GM10248 (cell line): ENCODE data around the gene PTRH1.
A peak's percentile ranks its signal among the peaks of the same experiment; 100 is the strongest.

Experiments
- CTCF ChIA-PET: fragments of 300-600 bp; sonication (Branson Sonifier 250); formaldehyde crosslinking; extraction: SDS; loops from one replicate; lab custom pipeline; 2021; ENCODE audit warnings: antibody characterized with exemption; lab: Yijun Ruan, JAX
- POLR2A ChIA-PET: fragments of 350-650 bp; sonication (Branson Sonifier 250); formaldehyde crosslinking; extraction: SDS; loops from one replicate; lab custom pipeline; 2020; ENCODE audit warnings: antibody characterized with exemption; lab: Yijun Ruan, JAX
- DNase-seq: peaks from one replicate; pipeline ENCODE4 v3.0.0; 2012; ENCODE audit errors: extremely low spot score
- TF ChIP-seq, protein P1 (sequence below): IDR thresholded peaks from 2 replicates; pipeline ENCODE4 v1.5.1; 2012; ENCODE audit warnings: mild to moderate bottlenecking, low read depth; ENCODE audit errors: extremely low read depth, missing control alignments, control extremely low read depth

The PTRH1 gene

DNA sequence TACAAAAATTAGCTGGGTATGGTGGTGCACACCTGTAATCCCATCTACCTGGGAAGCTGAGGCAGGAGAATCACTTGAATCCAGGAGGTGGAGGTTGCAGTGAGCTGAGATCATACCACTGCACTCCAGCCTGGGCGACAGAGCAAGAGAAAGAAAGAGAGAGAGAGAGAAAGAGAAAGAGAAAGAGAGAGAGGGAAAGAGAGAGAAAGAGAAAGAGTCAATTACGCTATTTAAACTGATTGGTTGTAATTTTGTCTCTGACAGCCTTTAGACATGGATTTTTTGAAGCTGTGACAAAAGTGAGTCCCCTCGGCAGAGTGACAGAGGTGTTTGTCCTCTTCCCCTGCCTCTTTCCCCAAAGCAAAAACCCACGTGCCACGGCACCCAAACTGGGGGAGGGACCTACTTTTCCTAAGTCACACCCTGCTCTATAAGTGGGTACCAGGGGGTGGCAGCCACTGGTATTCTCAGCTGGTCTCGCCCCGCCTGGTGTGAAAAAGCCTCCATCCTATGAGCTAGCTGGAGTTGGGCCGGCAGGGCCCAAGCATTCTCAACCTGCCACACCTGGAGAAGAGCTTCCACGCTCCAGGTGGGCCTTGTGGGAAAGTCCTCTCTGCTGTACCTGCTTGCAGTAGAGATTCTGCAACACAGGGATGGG lies 12.0 kb downstream of the PTRH1 start:
- TF ChIP-seq, protein P1, sequence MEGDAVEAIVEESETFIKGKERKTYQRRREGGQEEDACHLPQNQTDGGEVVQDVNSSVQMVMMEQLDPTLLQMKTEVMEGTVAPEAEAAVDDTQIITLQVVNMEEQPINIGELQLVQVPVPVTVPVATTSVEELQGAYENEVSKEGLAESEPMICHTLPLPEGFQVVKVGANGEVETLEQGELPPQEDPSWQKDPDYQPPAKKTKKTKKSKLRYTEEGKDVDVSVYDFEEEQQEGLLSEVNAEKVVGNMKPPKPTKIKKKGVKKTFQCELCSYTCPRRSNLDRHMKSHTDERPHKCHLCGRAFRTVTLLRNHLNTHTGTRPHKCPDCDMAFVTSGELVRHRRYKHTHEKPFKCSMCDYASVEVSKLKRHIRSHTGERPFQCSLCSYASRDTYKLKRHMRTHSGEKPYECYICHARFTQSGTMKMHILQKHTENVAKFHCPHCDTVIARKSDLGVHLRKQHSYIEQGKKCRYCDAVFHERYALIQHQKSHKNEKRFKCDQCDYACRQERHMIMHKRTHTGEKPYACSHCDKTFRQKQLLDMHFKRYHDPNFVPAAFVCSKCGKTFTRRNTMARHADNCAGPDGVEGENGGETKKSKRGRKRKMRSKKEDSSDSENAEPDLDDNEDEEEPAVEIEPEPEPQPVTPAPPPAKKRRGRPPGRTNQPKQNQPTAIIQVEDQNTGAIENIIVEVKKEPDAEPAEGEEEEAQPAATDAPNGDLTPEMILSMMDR = no peak
- DNase-seq = no peak
- ChIA-PET CTCF (interaction anchor here (1.1 to 6.1 kb wide), 5 partner anchors 10 to 31 kb away, joined by 3 to 28 read pairs (median 3); partner anchors contain the start of gene TOR2A), POLR2A (no interaction called here)

DNA sequence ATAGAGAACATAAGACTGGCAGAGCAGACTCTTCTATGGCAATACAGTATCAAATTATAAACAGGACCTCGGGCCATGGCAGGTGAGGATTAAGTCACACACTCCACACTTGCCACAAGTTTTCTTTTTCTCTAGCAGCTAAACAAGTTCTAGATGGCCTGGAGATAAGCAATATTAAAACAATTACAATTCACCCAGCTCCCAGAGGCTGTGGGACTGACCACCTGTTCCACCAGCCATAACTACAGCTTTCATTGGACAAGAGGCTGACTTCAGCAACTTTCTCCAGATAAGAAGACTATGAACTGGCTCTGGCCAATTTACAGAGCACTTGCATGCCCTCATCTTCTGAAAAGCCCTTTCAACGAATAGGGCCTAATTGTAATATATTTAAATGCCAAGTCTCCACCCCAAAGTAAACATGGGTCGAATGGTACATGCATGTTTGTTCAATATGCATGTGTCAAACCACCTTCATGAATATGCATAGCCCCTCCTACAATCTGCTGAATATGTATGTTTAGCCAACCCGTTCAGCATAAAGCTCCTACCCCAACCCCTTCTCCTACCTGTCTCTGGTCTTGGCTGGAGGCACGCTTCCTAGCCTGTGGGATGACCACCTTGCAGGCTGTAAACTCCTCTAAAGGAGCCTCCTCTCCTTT lies 14.7 kb downstream of the PTRH1 start:
- CTCF ChIA-PET = interaction anchor here (1.1 kb wide), 1 partner anchor 11 kb away, joined by 6 read pairs; no protein-coding TSS in a partner anchor
- no peak for DNase-seq
- POLR2A ChIA-PET = no interaction called here
- TF ChIP-seq, protein P1 = no peak

DNA sequence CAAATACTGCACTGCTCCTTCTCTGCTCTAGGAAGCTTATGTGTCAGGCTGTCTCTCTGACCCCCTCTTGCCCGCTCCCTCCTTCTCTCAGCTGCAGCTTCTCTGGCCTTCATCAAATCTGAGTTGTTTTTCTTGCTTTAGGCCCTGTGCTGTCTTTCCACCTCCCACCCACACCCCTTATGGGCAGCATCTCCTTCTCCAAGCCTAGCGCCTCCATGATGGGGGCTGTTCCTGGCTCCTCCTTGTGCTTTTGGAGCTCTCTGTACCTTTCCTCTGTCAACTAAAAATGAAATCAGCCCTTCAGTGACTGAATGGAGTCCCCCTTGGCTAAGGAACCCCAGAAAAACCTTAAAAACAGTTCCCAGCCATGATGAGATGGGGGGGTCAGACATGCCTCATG lies 15.3 kb downstream of the PTRH1 start:
- ChIA-PET POLR2A (no interaction called here), CTCF (interaction anchor here (1.1 kb wide), 1 partner anchor 11 kb away, joined by 6 read pairs; no protein-coding TSS in a partner anchor)
- DNase-seq = no peak

DNA sequence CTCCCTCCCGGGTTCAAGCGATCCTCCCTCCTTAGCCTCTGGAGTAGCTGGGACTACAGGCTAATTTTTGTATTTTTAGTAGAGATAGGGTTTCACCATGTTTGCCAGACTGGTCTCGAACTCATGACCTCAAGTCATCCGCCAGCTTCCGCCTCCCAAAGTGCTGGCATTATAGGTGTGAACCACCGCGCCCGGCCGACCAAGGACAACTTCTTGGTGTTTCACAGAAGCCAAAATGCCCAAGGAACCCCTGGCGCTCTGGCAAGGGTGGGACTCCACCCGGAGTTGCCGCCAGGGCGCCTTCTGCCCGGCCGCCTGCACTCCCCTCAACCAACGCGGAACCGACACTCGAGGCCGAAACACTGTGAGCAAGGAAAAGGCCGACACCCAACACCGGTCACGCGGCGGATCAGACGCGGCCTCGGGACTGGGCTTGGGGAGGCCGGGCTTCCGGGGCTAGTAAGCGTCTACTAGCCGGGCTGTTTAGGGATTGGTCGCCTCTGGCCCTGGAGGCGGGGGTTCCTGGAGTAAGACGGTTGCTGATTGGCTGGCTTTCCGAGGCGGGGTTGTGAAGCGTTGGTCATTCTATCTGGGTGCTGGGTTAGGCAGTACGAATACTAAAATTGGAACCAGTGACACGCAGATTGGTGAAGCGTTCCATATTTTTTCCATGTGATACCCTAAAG lies 16.3 kb downstream of the PTRH1 start:
- POLR2A ChIA-PET = no interaction called here
- TF ChIP-seq, protein P1 = no peak
- peak; percentile 96 for DNase-seq
- CTCF ChIA-PET = no interaction called here

More for the DNA sequence above, 15.3 kb downstream of the PTRH1 start:
- TF ChIP-seq, protein P1 = no peak

DNA sequence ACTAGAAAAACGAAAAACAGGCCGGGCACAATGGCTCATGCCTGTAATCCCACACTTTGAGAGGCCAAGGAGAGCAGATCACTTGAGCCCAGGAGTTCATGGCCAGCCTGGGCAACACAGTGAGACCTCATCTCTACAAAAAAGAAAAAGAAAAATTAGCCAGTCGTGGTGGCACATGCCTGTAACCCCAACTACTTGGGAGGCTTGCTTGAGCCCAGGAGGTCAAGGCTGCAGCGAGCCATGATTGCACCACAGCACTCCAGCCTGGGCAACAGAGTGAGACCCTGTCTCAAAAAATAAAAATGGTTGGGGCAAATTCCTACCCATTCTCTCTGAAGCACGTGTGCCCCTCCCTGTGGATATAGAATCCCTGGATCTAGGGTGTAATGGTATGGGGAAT lies 17.1 kb downstream of the PTRH1 start:
- ChIA-PET POLR2A (no interaction called here), CTCF (interaction anchor here (0.9 kb wide), 1 partner anchor 11 kb away, joined by 3 read pairs; no protein-coding TSS in a partner anchor)
- TF ChIP-seq, protein P1 = no peak
- no peak for DNase-seq

DNA sequence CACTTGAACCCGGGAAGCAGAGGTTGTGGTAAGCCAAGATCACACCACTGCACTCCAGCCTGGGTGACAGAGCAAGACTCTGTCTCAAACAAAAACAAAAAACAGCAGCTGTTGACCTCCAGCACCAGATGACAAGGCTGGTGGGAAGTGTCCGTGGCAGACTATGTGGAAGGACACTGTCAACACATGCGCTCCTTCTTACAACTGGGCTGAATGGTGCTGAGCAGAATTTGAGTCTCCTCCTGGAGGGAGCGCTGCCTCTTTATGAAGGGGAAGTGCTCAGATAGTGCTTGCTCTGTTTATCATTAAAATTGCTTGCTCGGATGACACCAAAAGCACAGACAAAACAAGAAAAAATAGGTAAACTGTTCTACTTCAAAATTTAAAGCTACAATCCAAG lies 17.9 kb downstream of the PTRH1 start:
- no peak for DNase-seq
- ChIA-PET POLR2A (interaction anchor here (0.6 kb wide), 1 partner anchor 271 kb away, joined by 3 read pairs; no protein-coding TSS in a partner anchor), CTCF (interaction anchor here (0.9 kb wide), 1 partner anchor 10 kb away, joined by 3 read pairs; no protein-coding TSS in a partner anchor)
- TF ChIP-seq, protein P1 = no peak
